D721Med (cell line): ENCODE measurements around the gene VAX1.

Source experiments
- DNase-seq: peaks from one replicate; pipeline ENCODE4 v3.0.0; 2011; ENCODE audit warnings: low spot score; ENCODE audit not compliant: insufficient read length
- FAIRE-seq: peaks from 2 replicates; lab custom pipeline; 2011; peaks lifted over from hg19 to GRCh38; lab: Jason Lieb, UNC
- TF ChIP-seq, protein P1 (sequence below): IDR thresholded peaks from 2 replicates; pipeline ENCODE4 v1.5.1; 2012; ENCODE audit warnings: mild to moderate bottlenecking, control low read depth; ENCODE audit not compliant: insufficient read depth; ENCODE audit errors: missing control alignments

Gene VAX1

DNA sequence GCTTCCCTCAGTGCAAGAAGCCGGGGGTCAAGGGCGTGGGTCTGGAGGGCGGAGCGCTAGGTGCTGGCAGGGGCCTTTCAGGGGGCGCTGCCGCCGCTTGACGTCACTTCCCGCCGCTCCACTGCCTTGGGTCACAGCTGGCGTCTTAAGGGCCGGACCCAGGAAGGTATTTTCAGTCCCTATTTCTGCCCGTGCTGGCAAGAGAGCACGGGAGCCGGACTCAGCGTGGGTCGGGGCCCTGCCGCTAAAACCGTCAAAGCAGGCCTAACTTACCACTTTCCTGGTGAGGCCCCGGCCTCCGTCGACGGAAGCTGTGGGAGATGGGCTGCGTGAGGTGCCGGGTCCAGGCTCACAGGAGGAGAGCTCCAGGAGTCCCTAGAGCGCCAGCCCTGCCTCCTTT, 12.0 kb downstream of the VAX1 start:
- TF ChIP-seq, protein P1, sequence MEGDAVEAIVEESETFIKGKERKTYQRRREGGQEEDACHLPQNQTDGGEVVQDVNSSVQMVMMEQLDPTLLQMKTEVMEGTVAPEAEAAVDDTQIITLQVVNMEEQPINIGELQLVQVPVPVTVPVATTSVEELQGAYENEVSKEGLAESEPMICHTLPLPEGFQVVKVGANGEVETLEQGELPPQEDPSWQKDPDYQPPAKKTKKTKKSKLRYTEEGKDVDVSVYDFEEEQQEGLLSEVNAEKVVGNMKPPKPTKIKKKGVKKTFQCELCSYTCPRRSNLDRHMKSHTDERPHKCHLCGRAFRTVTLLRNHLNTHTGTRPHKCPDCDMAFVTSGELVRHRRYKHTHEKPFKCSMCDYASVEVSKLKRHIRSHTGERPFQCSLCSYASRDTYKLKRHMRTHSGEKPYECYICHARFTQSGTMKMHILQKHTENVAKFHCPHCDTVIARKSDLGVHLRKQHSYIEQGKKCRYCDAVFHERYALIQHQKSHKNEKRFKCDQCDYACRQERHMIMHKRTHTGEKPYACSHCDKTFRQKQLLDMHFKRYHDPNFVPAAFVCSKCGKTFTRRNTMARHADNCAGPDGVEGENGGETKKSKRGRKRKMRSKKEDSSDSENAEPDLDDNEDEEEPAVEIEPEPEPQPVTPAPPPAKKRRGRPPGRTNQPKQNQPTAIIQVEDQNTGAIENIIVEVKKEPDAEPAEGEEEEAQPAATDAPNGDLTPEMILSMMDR, result no peak
- FAIRE-seq, result no peak
- no peak for DNase-seq

DNA sequence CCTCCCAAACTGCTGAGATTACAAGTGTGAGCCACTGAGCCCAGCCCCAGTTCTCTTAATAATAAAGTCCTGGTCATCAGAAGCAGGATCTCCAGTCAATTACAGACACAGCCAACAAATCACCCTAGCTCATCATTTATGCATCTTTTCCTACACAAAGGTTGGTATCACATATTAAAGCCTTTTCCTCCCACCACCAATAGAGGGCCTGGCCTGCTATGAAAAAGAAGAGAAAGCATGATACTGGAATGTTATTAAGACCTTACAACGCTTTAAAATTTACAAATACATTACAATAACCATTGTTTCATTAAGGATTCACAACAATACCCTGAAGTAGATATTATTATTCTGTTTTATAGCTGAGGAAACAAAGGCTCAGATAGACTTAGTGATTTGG, 25.9 kb downstream of the VAX1 start:
- TF ChIP-seq, protein P1, result peak; percentile 40
- FAIRE-seq, result no peak
- no peak for DNase-seq

DNA sequence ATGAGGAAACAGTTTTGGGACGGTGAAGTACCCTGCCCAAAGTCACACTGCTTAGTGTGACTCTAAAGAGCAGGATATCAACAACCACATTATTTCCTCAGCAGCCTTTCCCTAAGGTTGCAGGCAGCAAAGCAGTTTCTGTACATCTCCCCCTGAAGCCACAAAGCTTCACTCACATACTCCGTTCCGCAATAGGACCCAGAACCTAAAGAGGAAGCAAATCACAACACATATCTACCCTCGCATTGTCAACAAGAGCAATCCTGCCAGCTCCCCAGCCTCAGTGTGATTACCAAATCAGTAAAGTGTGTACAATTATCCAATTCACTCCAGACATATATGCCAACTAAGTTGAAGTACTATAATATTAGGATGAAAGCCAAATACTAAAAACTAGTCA, 30.8 kb downstream of the VAX1 start:
- FAIRE-seq (no peak), DNase-seq (no peak)
- TF ChIP-seq, protein P1, result no peak

DNA sequence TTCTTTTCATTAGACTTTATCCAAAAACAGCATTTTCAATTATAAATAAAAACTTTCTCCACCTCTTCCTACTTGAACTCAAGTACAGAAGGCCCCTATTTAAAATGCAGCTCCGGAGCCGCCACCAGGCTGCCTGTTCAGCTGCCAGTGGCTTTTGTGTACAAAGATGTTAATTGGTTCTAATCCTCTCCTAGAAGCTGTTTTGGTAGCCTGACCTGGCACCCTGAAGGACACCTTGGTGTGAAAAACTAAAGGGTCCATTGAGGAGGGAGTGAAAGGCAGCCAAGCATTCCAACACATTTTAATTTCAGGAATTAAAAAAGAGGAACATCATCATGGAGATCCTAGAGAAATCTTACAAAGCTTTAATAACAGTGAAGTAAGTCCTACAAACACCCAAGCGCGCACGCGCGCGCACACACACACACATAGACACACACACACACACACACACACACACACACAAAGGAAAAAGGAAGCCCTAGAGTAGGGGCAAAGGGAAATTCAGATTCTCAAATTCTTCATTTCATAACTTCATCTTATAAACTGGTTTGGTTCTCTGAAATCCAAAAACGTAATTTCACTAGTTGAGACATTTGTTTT, 41.4 kb downstream of the VAX1 start:
- DNase-seq (no peak), FAIRE-seq (no peak)
- TF ChIP-seq, protein P1, result no peak

DNA sequence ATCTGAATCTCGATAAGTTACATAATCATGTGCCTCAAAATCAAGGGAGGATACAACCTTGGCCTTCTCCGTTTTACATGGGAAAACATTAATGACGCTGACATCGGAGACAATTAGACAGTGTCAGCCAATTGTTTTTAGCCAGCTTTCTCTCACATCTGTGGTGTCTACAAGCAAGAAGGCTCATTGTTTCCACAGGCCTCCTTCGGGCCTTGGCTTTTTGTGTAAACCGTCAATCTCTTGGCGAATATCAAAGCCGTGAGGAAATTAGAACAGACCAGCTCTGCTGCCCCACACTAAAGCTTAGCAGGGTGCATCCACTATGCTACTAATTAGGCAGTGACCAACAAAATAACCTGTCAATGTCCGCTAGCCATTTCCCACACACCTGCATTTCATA, 43.2 kb downstream of the VAX1 start:
- FAIRE-seq (no peak), DNase-seq (no peak)
- TF ChIP-seq, protein P1, result no peak

DNA sequence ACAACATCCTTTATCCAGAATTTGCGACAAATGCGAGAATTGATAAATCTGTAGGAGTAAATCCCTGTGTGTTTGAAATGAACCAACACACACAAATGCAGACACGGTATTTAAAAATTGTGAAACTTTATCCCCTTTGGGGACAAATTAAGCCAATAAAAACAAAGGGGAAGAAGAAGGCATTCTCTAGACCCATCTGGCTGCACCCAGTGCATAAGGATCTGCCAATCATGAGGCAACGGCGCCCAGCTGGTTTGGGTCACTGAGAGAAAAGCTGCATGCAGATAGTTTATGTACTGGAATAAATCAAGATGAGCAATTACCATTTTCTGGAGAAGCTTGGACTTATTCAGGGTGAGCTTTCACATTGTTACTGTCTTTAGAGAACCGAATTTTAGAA, 45.7 kb downstream of the VAX1 start:
- FAIRE-seq (no peak), DNase-seq (no peak)
- TF ChIP-seq, protein P1, result no peak

DNA sequence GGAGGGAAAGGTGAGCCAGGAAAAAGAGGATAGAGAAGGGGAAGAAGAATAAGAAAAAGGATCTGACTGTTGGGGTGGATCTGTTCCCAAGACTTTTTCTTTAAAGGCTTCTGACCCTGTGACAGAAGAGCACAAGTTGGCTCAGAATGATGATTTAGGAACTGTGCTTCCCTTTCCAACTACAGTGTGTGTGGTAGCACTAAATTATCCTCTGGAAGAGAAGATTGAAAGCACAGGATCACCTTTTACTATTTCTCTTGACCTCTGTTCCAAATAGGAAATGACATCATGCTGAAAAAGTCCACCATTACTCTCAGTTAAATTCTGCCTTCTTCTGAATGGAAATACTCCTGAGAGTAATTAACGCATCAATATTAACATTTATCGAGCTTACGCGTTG, 47.2 kb downstream of the VAX1 start:
- TF ChIP-seq, protein P1, result no peak
- FAIRE-seq, result no peak
- DNase-seq, result no peak
